VCaP (cell line): Measurements from ENCODE around the gene TOMM22.

Experiments used
- H3K27ac ChIP-seq: fragments of 450-650 bp; 2 replicates; pipeline ENCODE4 v1.5.1; 2017
- CTCF ChIP-seq: fragments of 450-650 bp; conservative IDR thresholded peaks from 2 replicates; pipeline ENCODE4 v1.5.1; 2017; ENCODE audit warnings: mild to moderate bottlenecking, moderate library complexity

The TOMM22 gene

GRCh38 chr22:38729946-38730345 lies 48.2 kb downstream of the TOMM22 start:
- TF ChIP-seq CTCF = no peak
- H3K27ac ChIP-seq = no peak overlapping the region

- H3K27ac ChIP-seq = no peak overlapping the region
- no peak for TF ChIP-seq CTCF
Measured at GRCh38 chr22:38730411-38730871, 48.7 kb downstream of the TOMM22 start.

- peak overlapping the region; percentile 33; the same call in 1 of the 2 replicates for H3K27ac ChIP-seq
Measured at GRCh38 chr22:38731703-38732161, 50.0 kb downstream of the TOMM22 start.

GRCh38 chr22:38732251-38732815 lies 50.6 kb downstream of the TOMM22 start:
- H3K27ac ChIP-seq = peak overlapping the region; percentile 33; the same call in 1 of the 2 replicates
- TF ChIP-seq CTCF = no peak

More at GRCh38 chr22:38731703-38732161, 50.0 kb downstream of the TOMM22 start:
- TF ChIP-seq CTCF = no peak

- peak; percentile 81 for TF ChIP-seq CTCF
- peak overlapping the region; percentile 33; the same call in 1 of the 2 replicates for H3K27ac ChIP-seq
Measured at GRCh38 chr22:38733329-38733723, 51.6 kb downstream of the TOMM22 start.

GRCh38 chr22:38733724-38734381 lies 52.1 kb downstream of the TOMM22 start:
- TF ChIP-seq CTCF = no peak
- peak overlapping the region; percentile 33; the same call in 1 of the 2 replicates for H3K27ac ChIP-seq

- TF ChIP-seq CTCF = no peak
- peak overlapping the region; percentile 33; the same call in 1 of the 2 replicates for H3K27ac ChIP-seq
Measured at GRCh38 chr22:38734421-38735100, 52.8 kb downstream of the TOMM22 start.
